Activated CD8-positive, alpha-beta memory T cell treated with anti-CD3 and anti-CD28 coated beads, Interleukin-2, amount 50 U/mL, for 48 hours (primary cell): ENCODE measurements around the gene LMO3.

ENCODE experiments used
- DNase-seq: peaks from one replicate; pipeline ENCODE4 v3.0.0-alpha.2; 2020

LMO3 gene

DNA sequence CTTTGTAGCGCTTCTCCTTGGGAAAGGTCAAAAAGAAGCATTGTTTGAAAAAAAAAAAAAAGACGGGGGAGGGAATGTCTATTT, at the start of gene LMO3:
TSS of gene LMO3 (minus strand) at position 46 of the 84 bp plus-strand sequence. CDS start 5,302 bp downstream, outside the sequence.
- no peak for DNase-seq

DNA sequence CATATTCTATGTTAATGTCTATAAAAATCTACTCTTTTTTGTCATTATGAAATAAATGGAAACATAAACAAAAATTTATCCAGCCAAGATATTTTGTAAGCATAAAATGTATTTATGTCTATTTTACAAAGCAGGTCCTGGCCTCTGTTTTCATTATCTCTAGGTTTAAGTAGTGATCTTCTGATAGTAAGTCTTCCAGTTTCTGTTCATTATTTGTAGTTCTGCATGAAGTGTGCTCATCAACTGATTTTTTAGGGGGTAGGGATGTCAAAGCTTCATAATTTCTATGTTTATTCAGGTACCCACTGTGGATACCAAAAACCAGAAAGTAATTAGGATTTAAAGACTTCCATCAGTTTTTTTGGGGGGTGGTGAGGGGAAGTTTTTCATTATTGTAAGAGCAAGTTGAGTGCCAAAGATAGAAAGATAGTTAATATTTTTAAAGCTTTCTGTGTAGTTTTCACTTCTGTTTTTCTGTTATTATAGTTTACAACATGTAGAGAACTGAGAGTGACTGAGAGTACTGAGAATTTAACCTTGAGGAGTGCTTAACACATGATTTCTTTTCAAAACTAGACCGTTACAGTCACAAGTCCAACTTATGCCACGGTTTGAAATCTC, 30.6 kb upstream of the LMO3 start:
- DNase-seq, result no peak

DNA sequence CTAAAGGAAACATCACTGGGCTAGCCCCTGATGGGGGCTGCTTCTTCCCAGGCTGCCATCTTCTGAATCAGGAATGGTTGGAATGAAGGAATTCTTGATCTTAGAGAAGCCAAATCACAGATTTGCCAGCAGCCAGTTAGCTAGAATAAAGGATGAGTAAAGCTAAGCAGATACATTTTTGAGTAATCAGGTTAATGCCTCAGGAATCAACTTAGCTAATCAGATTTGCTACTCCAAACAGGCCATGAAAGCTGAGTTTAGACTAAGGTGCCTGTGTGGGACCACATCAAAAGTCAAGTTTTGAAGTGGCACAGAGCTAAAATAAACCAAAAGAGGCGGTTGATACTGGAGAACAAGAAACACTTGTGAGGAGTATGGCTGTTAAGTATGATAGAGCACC, 28.8 kb upstream of the LMO3 start:
- DNase-seq, result no peak

DNA sequence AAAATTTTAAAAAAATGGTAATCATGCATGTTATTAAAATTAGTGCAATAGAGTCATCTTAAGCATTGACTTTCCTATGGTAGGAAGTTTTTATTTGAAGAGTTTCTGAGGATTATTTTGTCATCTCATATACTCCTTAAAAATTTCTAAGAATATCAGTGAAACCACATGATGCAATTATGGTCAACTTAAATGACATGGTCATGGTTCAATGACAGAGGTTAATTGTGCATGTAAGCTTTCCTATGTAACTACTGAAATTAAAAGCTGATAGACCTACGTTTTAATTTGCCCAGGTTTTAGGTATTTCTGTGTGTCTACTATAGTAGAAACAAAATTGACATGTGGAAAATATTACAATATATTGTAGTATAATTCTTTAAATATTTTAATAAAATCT, 21.0 kb upstream of the LMO3 start:
- DNase-seq, result no peak

DNA sequence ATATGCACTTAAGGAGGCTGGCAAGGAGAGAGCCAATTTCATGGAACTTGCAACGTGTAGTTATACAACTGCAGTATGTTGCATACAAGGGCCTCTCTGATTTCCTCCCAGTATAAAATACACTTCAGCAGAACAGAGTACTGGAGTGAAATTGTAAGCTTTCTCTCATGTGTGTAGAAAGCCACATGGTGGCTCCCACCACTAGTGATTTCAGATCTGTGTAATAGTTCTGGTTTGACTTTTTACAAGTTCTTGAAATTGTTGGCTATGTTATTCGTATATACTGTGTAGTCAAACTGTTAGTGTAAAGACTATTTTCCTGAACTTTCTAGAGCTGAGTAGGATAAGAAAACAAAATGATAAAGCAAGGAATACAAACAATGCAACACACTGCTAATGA, 16.4 kb upstream of the LMO3 start:
- DNase-seq, result no peak

DNA sequence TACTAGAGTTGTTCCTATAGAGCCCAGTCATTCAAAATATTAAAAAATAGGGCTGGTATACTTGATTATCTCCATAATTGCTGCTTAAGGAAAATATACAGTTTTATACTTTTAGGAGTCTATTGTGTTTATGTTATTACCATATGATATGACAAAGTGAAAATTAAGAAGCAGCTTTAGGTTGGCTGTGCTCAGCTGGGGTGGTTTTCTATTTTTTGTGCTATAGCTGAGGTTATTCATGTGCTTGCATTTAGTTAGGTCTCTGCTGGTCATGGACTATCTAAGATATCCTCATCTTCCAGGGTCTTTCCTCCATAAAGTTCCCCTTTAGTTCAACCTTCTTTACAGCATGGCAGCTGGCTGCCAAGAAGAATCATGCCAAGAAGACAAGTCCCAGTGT, 13.6 kb upstream of the LMO3 start:
- no peak for DNase-seq

DNA sequence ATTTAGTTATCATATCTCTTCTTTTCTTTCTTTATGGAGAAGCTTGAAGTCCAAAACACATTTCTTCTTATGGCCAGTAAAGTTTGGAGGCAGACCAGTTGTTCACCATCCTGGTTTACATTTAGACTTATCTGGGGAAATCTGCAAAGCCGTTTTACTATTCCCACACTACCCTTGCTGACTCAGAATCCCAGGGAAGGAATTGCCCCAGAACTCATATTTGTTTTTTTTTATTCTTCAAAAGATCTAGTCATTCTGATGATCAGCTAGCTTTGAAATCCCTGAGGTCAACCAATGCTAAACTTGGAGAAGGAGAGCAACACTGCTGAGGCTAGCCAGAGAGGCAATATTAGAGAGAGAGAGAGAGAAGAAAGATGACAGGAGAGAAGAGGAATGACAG, 12.3 kb upstream of the LMO3 start:
- DNase-seq, result no peak

DNA sequence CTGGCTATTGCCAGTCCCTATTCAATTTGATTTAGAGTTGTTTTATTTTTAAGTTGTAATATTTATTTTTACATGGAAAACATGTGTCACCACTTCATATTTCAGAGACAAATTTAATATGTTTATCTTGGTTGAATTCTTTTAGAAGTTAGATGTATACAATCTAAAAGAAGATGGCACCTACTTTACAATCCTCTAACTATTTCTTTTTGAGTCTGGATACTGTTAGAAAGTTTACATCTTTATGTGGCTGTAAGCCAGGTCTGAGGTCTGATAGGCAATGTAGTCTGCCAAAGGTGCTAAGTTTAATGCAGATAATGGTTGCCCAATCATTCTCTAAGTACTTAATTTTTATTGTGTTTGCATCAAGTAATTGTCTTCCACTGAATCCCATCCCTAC, 7.2 kb upstream of the LMO3 start:
- no peak for DNase-seq

DNA sequence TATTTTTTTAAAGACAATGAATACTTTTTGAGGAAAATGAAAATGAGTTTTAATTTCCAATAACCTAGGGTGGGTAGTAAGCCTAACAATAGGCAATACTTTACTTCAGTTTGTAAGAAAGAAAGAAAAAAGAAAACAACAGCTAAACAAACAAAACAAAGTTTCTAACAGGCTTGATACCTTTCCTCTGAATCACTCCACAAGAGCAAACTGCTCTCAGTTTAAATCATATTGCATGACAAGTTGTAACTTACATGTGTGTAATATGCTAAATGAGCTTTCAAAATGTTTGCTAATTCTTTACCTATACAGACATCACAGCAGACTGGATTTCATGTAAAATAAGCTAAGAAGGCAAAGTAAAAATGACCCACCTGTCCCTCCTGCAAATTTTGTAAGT, 6.7 kb upstream of the LMO3 start:
- no peak for DNase-seq

DNA sequence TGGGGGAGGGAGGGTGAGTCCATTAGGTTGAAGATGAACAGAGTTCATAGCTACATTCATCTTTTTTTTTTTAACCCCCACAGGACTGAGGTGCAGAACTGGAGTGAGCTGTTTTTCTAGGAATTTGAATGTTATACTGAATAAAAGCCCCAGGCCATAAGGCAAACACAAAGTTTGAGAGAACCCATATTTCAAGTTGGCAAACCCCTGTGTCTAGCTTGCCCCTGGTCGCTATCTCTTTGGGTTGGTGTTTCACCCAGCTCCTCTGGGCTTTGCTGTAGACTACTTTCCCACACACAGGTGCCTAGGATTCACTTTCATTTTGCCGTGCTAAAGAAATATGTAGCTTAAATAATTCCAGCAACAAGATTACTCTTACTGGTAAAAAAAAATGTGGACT, 5.2 kb upstream of the LMO3 start:
- no peak for DNase-seq

DNA sequence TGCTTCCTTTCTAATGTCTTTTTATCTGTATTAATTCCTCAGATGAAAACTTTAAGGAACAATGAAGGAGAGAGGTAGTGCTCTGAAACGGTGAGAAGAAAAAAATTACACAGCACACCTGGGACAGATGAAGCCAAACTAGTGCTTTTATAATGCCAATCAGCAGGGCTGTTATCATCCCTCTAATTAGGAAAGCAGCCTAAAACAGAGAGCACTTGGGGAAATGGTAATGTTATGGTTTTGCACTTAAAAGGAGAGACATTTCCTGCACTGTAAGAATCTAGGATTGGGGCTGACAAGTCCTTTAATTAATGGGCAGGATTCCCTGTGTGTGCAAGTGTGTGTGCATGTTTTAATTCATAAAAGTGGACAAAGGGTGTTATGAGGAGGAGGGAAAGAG, 4.8 kb upstream of the LMO3 start:
- DNase-seq, result no peak

DNA sequence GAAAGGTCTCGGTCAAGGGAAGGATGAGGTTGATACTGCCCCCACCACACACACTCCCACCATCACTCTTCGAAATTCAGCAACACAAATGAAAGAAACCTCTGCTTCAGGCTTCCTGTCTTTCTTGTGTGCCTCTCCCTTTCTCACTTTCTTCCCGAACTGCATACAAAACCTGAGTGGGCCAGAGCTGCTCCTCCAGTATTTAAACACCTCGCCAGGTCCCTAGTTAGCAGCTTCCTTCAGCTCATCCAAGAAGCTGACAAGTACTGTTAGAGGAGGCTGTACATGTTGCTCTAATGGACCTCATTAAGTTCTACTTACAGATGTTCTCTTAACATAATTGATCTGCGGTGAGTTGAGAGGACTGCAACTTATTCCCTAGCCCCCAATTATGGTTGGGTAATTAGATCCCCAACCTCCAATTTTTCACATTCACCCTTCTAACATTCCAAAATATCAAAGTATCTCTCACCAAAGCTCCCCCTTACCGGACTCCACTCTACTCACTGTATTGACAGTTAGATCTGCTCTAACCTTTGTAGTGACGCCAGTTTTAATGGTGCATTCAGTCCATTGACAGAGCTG, 4.1 kb upstream of the LMO3 start:
- DNase-seq, result no peak

DNA sequence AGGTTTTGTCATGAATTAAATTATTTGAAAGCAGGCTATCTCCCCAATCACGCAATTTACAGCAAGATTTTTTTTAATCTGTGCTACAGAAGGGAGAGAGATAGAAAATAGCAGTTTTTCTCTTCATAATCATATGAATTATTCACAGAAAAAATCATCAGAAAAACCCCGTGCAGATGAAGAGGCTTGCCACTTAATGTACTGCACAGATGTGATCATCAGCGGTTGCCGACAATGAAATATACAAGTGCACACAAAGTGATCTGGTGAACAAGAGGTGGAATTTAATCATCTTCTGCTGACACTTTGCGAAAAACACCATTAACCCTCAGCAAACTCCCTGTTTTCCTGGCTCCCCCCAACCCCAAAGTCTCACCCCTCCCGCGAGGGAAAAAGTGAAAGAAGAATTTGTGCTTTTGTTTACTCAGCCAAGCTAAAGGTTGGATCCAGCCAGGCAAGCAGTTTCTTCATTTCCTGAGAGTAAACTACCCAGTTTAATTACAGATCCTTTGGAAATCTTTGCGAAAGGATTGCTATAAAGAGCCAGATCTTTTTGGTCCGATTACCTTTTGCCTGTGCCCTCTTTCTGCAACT, 3.1 kb upstream of the LMO3 start:
- no peak for DNase-seq

DNA sequence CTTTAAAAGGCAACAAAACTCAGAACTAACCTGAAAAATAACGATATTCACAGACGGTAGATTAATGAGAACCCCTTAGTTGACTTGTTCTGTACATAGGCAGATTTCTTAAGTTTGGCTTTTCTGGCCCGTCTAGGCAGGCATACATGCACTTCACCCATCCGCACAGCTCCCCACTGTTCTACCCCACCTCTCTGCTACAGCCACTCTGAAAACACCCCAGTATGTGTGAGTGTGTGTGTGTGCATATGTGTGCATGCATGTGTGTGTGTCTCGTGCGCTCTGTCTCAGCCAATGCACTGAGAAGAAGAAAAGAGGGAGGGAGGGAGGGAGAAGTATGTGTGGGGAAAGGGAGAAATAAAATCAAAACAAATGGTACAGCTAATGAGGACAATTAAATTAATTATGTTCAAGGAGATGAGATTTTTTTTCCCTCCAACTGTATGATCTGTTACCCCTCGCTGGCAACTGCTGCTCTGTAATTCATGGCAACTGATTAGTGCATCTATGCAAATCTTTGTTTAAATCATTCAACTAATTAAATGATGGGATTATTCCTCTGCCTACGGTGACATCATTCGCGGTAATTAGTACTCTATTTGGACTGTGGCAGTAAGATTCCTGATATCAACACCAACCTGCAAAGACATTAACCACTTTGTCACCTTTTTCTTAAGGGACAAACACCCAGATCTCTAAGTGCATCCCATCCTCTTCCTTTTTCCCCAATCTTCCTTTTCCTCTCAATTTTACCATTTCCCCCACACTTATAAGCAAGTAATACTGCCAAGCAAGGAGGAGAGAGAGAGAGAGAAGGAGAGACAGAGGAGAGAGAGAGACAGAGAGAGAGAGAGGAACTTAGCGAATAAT, 2.2 kb upstream of the LMO3 start:
- no peak for DNase-seq

DNA sequence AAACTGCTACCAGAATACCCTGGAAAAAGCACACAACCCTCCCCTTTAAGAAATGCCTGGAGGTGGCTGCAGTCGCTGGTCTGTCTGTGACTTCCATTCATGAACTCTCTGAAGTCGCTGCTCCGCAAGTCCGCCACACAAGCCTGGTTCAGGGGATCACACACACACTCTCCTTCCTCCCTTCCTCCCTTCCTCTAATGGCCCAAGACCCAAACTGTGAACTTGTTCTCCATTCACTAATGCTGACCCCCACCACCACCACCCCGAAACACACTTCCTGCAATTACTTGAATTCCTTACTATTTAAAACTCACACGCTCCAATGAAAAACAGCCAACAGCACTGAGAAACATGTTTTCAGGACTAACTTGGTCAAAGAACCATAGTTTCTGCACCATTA, 1.0 kb upstream of the LMO3 start:
- DNase-seq, result no peak

DNA sequence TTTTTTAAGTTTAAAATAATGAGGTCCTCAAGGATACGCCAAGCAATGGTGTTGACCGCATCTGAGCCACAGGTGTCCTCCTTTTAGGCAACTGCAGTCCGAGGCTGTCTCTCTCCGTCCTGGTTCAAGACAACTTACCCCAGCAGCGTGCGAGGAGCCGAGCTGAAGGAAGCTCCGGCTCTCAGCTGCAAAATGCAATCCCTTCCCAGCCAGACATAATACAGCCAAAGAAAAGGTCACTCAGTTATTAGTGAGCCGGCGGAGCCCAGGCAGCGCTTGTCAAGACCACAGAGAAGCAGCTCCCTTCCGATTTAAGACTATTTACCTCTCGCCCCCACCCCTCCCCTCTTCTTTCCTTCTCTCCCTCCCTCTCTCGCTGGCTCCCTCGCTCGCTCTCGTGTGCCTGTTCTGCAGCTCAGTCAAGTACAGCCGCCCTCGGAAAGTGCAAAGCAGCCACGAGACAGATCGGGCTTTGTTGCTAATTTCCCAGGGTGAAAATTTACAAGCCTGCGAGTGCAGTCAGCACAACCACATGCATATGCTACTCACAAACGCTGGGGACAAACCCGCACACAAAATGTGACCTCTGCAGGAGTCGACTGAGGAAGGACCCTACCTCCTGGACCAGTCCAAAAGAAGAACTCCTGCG, 363 bp upstream of the LMO3 start:
- DNase-seq, result no peak

DNA sequence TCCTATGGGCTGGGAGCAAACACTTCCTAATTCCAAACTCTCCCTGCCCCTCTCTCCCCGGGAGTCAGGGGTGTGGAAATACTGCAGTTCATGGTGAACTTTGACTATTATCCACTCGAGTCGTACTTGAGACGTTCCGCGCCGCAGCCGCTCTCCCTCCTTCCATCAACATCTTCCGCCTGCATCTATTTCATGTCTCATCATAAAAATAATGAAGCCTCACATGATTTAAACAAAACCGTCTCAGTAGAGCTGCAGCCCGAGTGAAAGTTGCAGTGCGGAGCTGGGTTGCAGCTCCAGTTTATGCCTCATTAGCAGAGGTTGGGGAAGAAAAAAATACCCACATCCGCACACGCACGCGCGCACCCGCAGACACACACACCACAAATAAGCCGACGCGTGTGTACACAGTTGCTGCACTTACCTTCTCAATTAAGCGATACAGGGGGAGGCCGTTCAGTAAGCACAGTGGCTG, 283 bp downstream of the LMO3 start:
- no peak for DNase-seq

DNA sequence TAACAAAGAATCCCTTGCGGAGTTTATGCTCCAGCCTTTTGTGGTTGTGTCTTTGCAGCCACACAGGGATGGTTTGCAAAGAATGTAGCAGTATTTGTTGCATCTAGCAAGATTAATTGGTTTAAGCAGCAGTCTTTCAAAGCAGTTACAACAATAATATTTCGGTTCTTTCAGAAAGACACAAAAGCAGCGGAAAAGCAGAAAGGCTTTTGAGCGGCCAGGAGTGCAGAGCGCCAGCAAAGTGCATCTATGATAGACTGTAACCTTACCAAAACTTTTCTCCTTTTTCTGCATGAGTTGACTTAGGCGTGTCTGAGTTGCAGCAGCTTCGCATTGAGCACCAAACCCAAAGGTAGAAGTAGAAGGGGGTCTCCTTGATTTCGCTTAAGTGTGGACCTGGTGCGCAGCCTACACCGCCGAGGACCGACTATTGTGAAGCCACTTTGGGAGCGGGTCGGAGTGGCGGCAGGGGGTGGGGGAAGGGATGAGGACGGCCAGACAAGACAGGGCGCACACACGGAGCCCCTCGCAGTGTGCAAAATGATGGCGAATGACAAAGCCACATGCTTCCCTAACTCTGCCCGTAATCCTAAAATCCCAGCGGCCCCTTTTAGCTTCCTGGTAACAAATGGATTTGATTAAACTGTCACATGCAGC, 1.2 kb downstream of the LMO3 start:
- no peak for DNase-seq

DNA sequence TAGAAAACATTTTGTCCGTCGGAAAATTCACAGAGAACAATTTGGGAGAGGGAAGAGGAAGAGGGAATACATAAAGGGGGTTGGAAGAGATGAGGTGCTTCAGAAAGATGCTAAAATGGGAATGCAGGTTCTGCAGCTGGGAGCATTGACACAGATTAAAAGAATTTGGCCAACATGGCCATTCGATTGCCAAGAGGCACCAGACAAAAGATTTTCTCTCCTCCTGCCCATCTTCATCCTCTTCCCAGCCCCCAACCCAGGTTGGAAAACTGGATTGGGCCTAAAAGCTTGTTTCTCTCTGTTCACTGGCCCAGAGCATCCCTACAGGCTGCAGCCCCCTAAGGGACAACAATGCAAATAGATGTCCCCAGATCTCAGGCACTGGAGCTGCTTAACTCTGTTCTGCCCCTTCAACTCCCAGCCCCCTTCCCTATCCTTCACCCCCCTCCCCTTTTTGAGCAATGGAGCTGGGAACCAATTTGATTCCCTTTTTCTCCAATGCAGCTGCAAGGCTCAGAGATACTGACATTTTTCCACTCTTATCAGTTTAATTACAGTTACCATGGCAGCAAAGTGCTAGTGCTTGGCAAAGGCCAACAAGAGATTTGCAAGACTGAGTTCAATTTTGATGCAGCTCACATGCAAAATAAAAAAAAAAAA, 1.9 kb downstream of the LMO3 start:
- DNase-seq, result no peak

DNA sequence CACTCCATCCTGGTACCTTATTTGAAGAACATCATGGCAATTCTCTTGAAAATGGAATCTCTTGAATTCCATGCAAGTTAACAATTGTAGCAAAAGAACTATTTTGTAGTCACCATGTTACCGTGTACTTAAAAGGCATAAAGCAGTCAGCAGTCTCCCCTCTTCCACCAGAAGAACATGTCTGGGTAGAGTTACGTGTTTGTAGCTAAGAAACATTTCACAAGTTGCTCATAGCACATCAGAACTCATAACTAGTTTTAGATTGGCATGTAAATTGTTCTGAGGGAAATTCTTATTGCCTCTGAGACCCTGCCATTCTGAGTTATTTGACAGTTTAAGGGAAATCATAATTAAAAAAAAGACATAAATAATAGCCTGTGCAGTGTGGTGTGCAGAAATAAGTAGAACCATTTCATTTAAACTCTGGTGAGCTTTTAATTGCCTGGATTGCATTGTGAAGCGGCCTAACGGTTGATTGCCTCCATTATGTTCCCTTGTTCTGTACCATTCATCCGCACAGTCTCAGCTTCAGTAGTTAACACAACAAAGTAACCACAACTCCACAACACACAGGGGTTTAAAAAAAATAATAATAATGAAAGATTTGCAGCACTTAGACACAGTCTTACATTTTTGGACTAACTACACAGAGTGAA, 2.6 kb downstream of the LMO3 start:
- DNase-seq, result no peak

DNA sequence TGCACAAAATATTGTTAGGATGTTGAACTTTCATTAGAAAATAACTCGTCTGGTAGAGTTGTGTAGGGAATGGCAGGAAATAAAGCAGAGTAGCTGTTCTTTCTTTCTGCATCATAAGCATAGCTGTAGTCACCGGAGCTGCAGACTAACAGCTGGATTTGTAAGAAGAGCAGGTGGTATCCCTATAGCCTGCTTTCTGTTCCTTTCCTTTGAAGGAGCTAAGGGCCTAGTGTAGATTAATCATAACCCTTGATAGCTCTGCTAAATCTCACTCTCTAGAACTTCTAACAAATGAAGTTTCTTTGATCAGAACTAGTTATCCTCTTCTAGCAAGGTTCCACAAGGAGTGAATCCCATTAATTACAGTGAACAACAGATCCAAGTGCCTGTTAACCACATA, 3.5 kb downstream of the LMO3 start:
- no peak for DNase-seq

DNA sequence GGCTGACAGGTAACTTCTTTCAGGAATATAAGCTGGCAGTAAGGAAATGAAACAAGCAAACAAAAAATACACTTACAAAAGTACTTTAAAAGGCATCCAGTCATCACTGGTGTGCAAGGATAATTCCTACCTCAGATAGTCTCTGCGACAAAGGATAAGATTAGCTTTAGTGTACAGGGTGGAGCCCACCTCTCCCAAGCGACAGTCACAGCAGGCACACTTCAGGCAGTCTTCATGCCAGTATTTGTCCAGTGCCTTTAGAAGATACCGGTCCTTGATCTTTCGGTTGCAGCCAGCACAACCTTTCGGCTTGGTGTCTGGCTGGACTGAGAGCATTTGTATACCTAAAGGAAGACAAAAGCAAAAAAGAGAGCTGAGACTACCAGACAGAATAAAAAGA, 5.4 kb downstream of the LMO3 start:
- DNase-seq, result no peak
